HG03039 (cell line): ENCODE results near the gene ITPRIP.

Experiments
- ATAC-seq: cut with Tn5 transposase; IDR thresholded peaks from one replicate; pipeline ENCODE4 v1.9.1; 2021; ENCODE audit warnings: mild to moderate bottlenecking, moderate library complexity; ENCODE audit not compliant: unreplicated experiment

Gene ITPRIP

DNA sequence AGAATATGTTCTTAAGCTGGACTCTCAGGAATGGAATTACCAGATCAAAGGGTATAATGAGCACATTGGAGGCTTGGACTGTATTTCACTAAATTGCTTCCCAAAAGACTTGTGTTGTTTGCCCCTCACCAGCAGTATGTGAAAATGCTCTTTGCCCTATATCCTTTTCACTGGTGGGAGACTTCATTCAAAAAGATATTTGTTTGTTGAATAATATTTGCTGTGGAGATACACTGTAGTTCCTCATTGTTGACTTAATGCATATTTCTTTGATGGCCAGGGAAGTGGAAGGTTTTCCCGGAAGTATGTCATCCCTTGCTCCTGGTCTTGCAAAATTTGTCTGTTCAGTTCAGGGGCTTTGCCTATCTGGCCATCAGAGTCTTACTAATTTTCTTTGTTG lies 49.9 kb downstream of the ITPRIP start:
- ATAC-seq = no peak

- no peak for ATAC-seq
These were observed 51.3 kb downstream of the ITPRIP start for GRCh38 chr10:104286939-104287338.

GRCh38 chr10:104284846-104285245 lies 53.4 kb downstream of the ITPRIP start:
- no peak for ATAC-seq

- no peak for ATAC-seq
These were observed 56.6 kb downstream of the ITPRIP start for GRCh38 chr10:104281694-104282093.

DNA sequence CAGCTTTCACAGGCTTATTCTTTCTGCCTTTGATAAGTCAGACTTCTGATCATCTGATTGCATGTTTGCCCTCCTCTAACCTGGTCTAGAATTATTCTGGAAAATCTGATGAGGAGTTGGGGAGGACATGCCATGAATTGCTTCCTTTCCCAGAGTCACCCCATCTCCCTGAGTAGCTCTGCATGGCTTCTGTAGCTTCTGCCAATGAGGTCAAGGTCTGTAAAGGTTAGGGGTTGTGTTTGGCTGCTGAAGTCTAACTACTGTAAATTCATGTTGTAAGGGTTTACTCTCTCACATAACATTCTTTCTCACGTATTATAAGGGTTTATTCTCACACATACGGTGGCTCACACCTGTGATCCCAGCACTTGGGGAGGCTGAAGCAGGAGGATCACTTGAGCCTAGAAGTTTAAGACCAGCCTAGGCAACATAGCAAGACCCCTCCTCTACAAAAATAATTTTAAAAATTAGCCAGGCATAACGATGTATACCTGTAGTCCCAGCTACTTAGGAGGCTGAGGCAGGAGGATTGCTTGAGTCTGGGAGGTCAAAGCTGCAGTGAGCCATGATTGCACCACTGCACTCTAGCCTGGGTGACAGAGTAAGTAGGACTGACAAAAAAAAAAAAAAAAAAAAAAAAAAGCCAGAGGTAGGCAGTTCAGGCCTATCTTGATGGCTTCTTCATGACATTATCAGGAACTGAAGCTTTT lies 58.6 kb downstream of the ITPRIP start:
- no peak for ATAC-seq

DNA sequence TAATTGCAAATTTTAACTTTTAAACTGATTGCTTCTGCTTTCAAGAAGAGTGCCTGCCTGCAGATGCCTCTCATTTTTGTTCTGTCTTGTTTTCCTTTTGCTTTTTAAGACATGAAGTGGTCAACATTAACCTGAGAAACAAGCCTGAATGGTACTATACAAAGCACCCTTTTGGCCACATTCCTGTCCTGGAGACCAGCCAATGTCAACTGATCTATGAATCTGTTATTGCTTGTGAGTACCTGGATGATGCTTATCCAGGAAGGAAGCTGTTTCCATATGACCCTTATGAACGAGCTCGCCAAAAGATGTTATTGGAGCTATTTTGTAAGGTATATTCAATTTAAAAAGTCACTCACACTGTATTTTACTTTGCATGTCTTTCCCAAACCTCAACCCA lies 60.5 kb downstream of the ITPRIP start:
- ATAC-seq = no peak

- no peak for ATAC-seq
These were observed 62.1 kb downstream of the ITPRIP start for GRCh38 chr10:104276192-104276591.

- peak; percentile 64 for ATAC-seq
These were observed 63.2 kb downstream of the ITPRIP start for GRCh38 chr10:104274762-104275721.

DNA sequence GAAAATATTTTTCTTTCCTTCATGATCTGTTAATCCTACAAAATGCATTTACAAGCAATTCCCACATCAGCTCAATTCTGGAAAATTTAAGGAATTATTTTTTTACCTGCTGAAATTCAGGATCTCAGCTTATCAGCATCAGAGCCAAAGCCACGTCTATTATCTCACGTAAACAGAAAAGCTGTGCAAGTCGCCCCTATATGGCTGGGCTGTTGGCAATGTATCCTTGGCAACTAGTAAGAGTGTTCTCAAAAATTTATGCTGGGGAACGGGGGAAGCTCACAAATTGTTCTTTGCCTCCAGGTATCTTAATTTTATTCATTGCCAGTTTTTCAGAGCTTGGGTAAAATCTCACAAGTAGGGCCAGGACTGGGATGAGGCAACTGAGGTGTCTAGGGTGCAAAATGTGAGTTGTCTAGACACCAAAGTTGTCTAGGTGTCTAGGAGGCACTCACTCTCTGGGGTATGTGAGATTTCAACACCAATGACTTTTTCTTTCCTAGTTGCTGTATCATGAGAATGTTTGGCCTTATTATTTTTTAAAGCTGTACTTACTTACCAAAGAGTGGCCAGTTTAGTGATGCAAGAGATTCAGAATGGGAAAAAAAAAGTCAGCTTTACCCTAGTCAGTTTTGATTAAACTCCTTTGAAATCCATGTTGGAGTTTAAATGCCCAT lies 64.2 kb downstream of the ITPRIP start:
- no peak for ATAC-seq

GRCh38 chr10:104273286-104273685 lies 65.0 kb downstream of the ITPRIP start:
- ATAC-seq = no peak

- ATAC-seq = peak; percentile 99
These were observed 69.3 kb downstream of the ITPRIP start, which contains the start of gene GSTO2 for GRCh38 chr10:104268713-104269645. GSTO2 (plus strand) TSS chr10:104269184; CDS start chr10:104274916, 5,732 bp downstream.

DNA sequence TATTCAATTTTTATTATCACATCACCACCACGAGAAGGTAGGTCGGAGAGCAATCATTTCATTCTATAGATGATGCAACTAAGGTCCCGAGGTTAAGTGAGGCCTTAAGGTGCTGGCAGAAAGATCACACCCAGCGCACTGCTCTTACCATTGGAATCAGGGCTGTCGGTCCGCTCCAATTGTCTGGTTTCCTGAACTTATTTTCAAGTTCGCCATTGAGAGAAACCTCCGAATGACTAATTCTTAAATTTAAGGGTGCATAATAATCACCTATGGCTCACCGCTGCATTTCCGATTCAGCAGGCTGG lies 69.9 kb downstream of the ITPRIP start:
- no peak for ATAC-seq

GRCh38 chr10:104267721-104268404 lies 70.4 kb downstream of the ITPRIP start:
- no peak for ATAC-seq

GRCh38 chr10:104264783-104265182 lies 73.5 kb downstream of the ITPRIP start:
- no peak for ATAC-seq

DNA sequence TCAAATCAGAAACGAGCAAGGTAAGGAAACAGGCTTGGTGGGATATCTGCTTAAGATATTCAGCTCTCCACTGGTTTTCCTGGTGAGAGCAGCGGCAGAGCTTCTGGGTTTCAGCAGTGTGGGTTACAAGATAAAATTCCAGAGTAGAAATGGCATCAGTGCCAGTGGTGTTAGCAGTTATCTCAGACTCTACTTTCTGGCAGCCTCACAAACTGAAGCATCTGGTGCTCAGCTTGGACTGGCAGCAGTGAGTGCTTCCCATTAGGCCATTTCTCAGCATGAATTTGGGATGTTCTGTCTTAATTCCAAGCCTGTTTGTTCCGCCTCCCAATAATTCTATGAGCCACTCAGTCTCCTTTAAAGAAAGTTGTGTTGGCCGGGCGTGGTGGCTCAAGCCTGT lies 76.2 kb downstream of the ITPRIP start:
- no peak for ATAC-seq

DNA sequence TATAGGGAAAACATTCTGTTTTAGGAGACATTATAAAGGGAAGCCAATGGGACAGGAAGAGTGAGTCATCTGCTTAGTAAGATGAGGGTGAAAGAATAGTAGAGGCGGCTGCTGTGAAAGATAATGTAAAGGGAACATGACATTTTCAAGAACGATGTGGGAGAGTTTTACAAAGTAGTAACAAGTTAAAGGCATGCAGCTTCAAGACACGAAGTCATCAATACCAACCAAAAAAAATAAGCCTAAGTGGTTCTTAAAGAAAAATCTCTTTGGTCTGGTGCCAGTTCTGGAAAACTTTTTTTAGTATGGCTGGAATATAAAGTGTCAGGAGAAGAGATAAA lies 77.5 kb downstream of the ITPRIP start:
- ATAC-seq = no peak

DNA sequence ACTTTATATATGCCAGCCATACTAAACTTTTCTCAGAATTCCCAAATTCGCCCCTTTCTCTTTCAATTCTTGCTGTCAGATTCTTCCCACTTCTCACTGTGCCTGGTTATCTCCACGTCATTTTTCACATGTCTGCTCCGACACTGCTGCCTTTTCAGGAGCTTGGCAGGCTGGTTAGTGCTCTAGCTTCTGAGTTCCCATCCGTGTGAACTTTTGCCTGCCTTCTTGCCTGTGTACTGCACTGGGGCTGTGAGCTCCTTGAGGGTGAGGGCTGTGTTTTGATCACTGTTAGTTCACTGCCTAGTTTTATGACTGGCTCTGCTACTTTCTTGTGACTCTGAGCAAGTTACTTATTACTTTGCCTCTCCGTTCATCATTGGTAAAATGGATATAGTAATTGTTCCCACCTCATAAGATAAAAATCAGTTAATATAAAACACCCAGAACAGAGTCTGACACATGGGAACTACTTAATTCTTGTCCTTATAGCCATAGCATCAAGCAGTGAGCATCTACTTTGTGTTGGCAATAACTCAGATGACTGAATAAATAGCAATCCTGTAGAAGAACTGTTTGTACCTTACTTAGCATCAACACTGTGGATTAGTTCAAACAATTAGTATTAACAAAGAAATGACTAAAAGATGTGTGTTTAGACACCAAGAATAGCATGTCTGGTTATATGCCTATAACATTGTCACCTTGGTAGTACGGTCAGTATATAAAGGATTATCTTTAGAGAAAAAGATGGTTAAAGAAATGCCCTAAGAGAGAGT lies 78.1 kb downstream of the ITPRIP start:
- no peak for ATAC-seq
